ENCODE data around the gene XPC. TPM values are rescaled to one million over a fixed set of nuclear protein-coding genes. Genes with fewer than 3 reads are reported as not detected.
"Not testable (repeated sequence)": the region's sequence is repeated elsewhere in the genome, so short reads cannot be mapped to it uniquely, and the experiment has no call there.

Gene XPC
- total and polyA plus RNA-seq, 4 donors = 12.7 to 26.7 (median 14.2) TPM

GRCh38 chr3:14122301-14122700 lies 56.1 kb downstream of the XPC start:
- TF ChIP-seq REST (IDR thresholded peaks at IDR 0.05) = no peak
- no peak for TF ChIP-seq FOXA1 (IDR thresholded peaks at IDR 0.05)
- peak; percentile 30 for DNase-seq (ENCODE audit: low spot score)
- Histone ChIP-seq H3K9me3 (ENCODE audit: control insufficient read depth in 4 of 4, low read length in 3 of 4) (no peaks in the 10 kb centered on the region), H3K4me3 (ENCODE audit: low read depth in 1 of 3, low read length in 3 of 3) (no peak overlapping the region), H3K9ac (ENCODE audit: low read depth in 1 of 2, low read length in 2 of 2) (no peak overlapping the region), H3K4me1 (ENCODE audit: control insufficient read depth in 4 of 4, insufficient read depth in 4 of 4, low read length in 3 of 4) (peaks cover 29 to 61% (median 47%) of the 10 kb centered on the region in 4 donors), H3K36me3 (ENCODE audit: control insufficient read depth in 4 of 4, insufficient read depth in 3 of 4, low read depth in 1 of 4, low read length in 3 of 4) (no peaks in the 10 kb centered on the region), H3K27ac (ENCODE audit: low read depth in 1 of 2, low read length in 2 of 2) (no peak overlapping the region), H3K27me3 (ENCODE audit: control insufficient read depth in 4 of 4, insufficient read depth in 4 of 4, low read length in 3 of 4) (no peaks in the 10 kb centered on the region)
- 87% methylated on average over 3 of the region's 3 CpGs for WGBS

- TF ChIP-seq CTCF (IDR thresholded peaks at IDR 0.05; ENCODE audit: low read depth, low read length, missing input control) = no peak
- no peak for TF ChIP-seq RXRA (IDR thresholded peaks at IDR 0.05)
- no peak for TF ChIP-seq TAF1 (conservative IDR thresholded peaks at IDR 0.05)
- no peak for TF ChIP-seq JUND (IDR thresholded peaks at IDR 0.05)
- no peak for TF ChIP-seq FOXA1 (IDR thresholded peaks at IDR 0.05)
- TF ChIP-seq YY1 (IDR thresholded peaks at IDR 0.05) = no peak
- TF ChIP-seq HNF4G (IDR thresholded peaks at IDR 0.05) = no peak
- no peak for TF ChIP-seq NR2F2 (IDR thresholded peaks at IDR 0.05)
- TF ChIP-seq ZBTB33 (IDR thresholded peaks at IDR 0.05) = no peak
- no peak for TF ChIP-seq ATF3 (IDR thresholded peaks at IDR 0.05)
- no peak for TF ChIP-seq RAD21 (IDR thresholded peaks at IDR 0.05)
- no peak for TF ChIP-seq SP1 (IDR thresholded peaks at IDR 0.05)
- no peak for TF ChIP-seq EGR1 (IDR thresholded peaks at IDR 0.05; ENCODE audit: low read depth in 2 of 2)
- TF ChIP-seq REST (IDR thresholded peaks at IDR 0.05) = no peak
- TF ChIP-seq MAX (IDR thresholded peaks at IDR 0.05) = no peak
- no peak for TF ChIP-seq GABPA (IDR thresholded peaks at IDR 0.05 in 1 of 2, conservative IDR thresholded peaks at IDR 0.05 in 1 of 2)
- TF ChIP-seq HNF4A (conservative IDR thresholded peaks at IDR 0.05) = no peak
- TF ChIP-seq FOXA2 (IDR thresholded peaks at IDR 0.05) = no peak
- no peaks in the 10 kb centered on the region for H3K36me3 ChIP-seq (ENCODE audit: control insufficient read depth in 4 of 4, insufficient read depth in 3 of 4, low read depth in 1 of 4, low read length in 3 of 4)
- peak; percentile 12 for DNase-seq (ENCODE audit: low spot score)
- H3K4me1 ChIP-seq (ENCODE audit: control insufficient read depth in 4 of 4, insufficient read depth in 4 of 4, low read length in 3 of 4) = peaks cover 29 to 64% (median 49%) of the 10 kb centered on the region in 4 donors
- 91% methylated on average over 5 of the region's 5 CpGs for WGBS
- H3K27me3 ChIP-seq (ENCODE audit: control insufficient read depth in 4 of 4, insufficient read depth in 4 of 4, low read length in 3 of 4) = no peaks in the 10 kb centered on the region
- H3K27ac ChIP-seq (ENCODE audit: low read depth in 1 of 2, low read length in 2 of 2) = no peak overlapping the region
- H3K9me3 ChIP-seq (ENCODE audit: control insufficient read depth in 4 of 4, low read length in 3 of 4) = no peaks in the 10 kb centered on the region
- H3K9ac ChIP-seq (ENCODE audit: low read depth in 1 of 2, low read length in 2 of 2) = no peak overlapping the region
- H3K4me3 ChIP-seq (ENCODE audit: low read depth in 1 of 3, low read length in 3 of 3) = no peak overlapping the region
These were observed 56.5 kb downstream of the XPC start for GRCh38 chr3:14121859-14122258.

GRCh38 chr3:14120921-14121448 lies 57.4 kb downstream of the XPC start:
- not testable (repeated sequence) for H3K36me3 ChIP-seq (ENCODE audit: control insufficient read depth in 4 of 4, insufficient read depth in 3 of 4, low read depth in 1 of 4, low read length in 3 of 4); H3K27ac ChIP-seq (ENCODE audit: low read depth in 1 of 2, low read length in 2 of 2); H3K9ac ChIP-seq (ENCODE audit: low read depth in 1 of 2, low read length in 2 of 2); H3K9me3 ChIP-seq (ENCODE audit: control insufficient read depth in 4 of 4, low read length in 3 of 4); H3K27me3 ChIP-seq (ENCODE audit: control insufficient read depth in 4 of 4, insufficient read depth in 4 of 4, low read length in 3 of 4); H3K4me3 ChIP-seq (ENCODE audit: low read depth in 1 of 3, low read length in 3 of 3)
- H3K4me1 ChIP-seq (ENCODE audit: control insufficient read depth in 4 of 4, insufficient read depth in 4 of 4, low read length in 3 of 4) = peaks cover 24 to 56% (median 41%) of the 10 kb centered on the region in 4 donors
- WGBS = 100% methylated on average over 2 of the region's 2 CpGs
- DNase-seq (ENCODE audit: low spot score) = peak; percentile 17
